ENCODE results near the gene FAM32A. TPM values are rescaled to one million over a fixed set of nuclear protein-coding genes. Genes with fewer than 3 reads are reported as not detected.
A peak's percentile ranks its signal among the peaks of the same experiment; 100 is the strongest.

Gene FAM32A
- total RNA-seq, 5 donors from 2014 or later (not counting 1 experiment from before 2014, with no cell fraction given) = 42.1 to 60.6 (median 53.3) TPM

DNA sequence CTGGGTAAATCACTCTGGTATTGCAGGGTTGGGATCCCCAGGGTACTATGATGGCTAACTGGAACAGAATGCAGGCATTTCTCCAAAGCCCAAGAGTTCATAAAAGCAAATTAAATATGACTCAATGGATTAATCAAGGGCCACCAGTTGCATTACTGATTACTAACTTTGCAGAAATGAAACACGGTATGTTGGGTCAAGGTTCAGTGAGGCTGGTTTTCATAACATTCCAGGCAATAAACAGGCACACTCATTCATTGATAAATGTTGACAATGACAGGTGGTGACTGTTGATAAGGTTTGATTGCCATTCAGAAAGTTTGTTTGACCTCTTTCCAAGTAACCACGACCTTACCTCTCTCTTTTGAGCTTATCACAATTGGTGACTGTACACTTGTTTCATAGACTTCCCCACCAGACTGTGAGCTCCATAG lies 12.0 kb downstream of the FAM32A start:
- H3K4me3 Mint-ChIP-seq = peak overlapping the region; percentile 71 to 86 (median 81)
- CTCF ChIA-PET = interaction anchor here (0.6 to 1.7 kb wide), 5 partner anchors 9 to 273 kb away, joined by 3 to 23 read pairs (median 4); partner anchors contain the start of gene FAM32A (in 1 of the 2)
- peak overlapping the region; percentile 95 to 98 for H3K27ac Mint-ChIP-seq

DNA sequence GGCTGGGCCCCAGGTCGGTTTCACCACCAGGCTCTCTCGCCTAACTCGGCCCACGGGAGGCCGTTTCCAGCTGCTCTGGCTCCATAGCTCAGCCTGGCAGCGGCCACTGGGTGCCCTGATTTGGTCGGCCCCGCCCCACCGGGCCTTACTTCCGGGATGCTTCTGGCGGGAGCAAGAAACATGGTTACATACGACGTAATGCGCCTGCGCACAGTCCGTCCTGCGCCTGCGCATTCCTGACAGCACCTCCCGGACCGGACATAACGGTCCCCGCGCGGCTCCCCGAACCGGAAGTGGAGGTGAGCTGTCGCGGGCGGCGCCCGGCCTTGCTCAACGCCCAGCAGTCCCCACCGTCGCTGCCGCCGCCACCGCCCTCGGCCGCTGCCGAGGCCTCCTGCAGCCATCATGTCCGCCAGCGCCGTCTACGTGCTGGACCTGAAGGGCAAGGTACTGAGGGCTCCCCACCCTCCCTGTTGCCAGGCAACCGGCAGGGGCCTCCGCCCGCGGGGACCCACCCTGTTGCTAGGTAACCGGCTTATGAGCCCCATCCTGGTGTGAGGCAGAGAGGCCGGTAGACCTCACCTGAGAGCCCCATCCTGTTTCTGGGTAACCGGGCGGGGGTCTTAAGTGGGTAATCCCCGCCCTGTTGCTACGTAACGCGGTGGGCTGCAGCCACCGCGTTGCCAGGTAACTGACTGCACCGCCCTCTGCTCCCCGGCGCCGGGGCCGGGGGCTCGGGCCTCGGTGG lies 12.6 kb downstream of the FAM32A start, which contains the start of gene AP1M1:
Gene AP1M1, plus strand, starts transcription at position 290 of the 748 bp plus-strand sequence. Its CDS starts 116 bp downstream, at position 406.
- ATAC-seq (replicated peaks in 1 of 4) (peak; percentile 85 to 91 (median 89)), DNase-seq (peak; percentile 94 to 100 (median 97))
- WGBS (ENCODE audit: insufficient coverage) = under 1% methylated on average over 65 of the region's 65 CpGs
- H3K27ac Mint-ChIP-seq = peak within 1 kb of the TSS; percentile 95 to 98
- peaks cover 13% of the 10 kb centered on the region for H3K36me3 Mint-ChIP-seq
- peak within 1 kb of the TSS; percentile 93 to 98 for H3K4me3 ChIP-seq (ENCODE audit: control insufficient read depth in 1 of 2, extremely low read depth in 1 of 2, low read length in 1 of 2)
- peak within 1 kb of the TSS; percentile 71 to 86 (median 81) for H3K4me3 Mint-ChIP-seq
- no peaks in the 10 kb centered on the region for H3K27me3 Mint-ChIP-seq
- H3K9me3 Mint-ChIP-seq = no peaks in the 10 kb centered on the region
- CTCF ChIA-PET = interaction anchor here (0.6 to 1.7 kb wide), 5 partner anchors 10 to 272 kb away, joined by 3 to 23 read pairs (median 4); partner anchors contain the start of gene FAM32A (in 1 of the 2)
- H3K27me3 ChIP-seq (replicated peaks in 1 of 2; ENCODE audit: control insufficient read depth in 2 of 2, extremely low read depth in 1 of 2, insufficient read depth in 2 of 2, low read length in 1 of 2) = no peaks in the 10 kb centered on the region
- H3K4me1 Mint-ChIP-seq = peaks cover 44 to 47% (median 46%) of the 10 kb centered on the region in 3 donors
- POLR2A ChIA-PET = interaction anchor here (0.6 to 2.5 kb wide), 5 partner anchors 12 to 174 kb away, joined by 3 to 8 read pairs (median 5); partner anchors contain the start of gene FAM32A (in 1 of the 2)
- H3K36me3 ChIP-seq (ENCODE audit: control insufficient read depth in 2 of 2, extremely low read depth in 1 of 2, insufficient read depth in 1 of 2, low read length in 1 of 2) = peaks cover 12 to 30% of the 10 kb centered on the region in 2 donors
- no peaks in the 10 kb centered on the region for H3K9me3 ChIP-seq
- peaks cover 19 to 45% of the 10 kb centered on the region in 2 experiments for H3K4me1 ChIP-seq (ENCODE audit: control insufficient read depth in 1 of 2, extremely low read depth in 1 of 2, insufficient read depth in 2 of 2, low read length in 2 of 2)
- H3K27ac ChIP-seq (ENCODE audit: low read length) = peak within 1 kb of the TSS; percentile 74

More for the DNA sequence above, 12.0 kb downstream of the FAM32A start:
- ATAC-seq (replicated peaks in 1 of 4) (no peak), DNase-seq (no peak)
- peak overlapping the region; percentile 93 to 98 for H3K4me3 ChIP-seq (ENCODE audit: control insufficient read depth in 1 of 2, extremely low read depth in 1 of 2, low read length in 1 of 2)
- H3K27ac ChIP-seq (ENCODE audit: low read length) = peak overlapping the region; percentile 74
- 22% methylated on average over 1 of the region's 2 CpGs for WGBS (ENCODE audit: insufficient coverage)
- H3K27me3 ChIP-seq (replicated peaks in 1 of 2; ENCODE audit: control insufficient read depth in 2 of 2, extremely low read depth in 1 of 2, insufficient read depth in 2 of 2, low read length in 1 of 2) = no peaks in the 10 kb centered on the region
- Mint-ChIP-seq H3K9me3 (no peaks in the 10 kb centered on the region), H3K36me3 (peaks cover 7% of the 10 kb centered on the region), H3K4me1 (peaks cover 38 to 41% (median 40%) of the 10 kb centered on the region in 3 donors), H3K27me3 (no peaks in the 10 kb centered on the region)
- H3K36me3 ChIP-seq (ENCODE audit: control insufficient read depth in 2 of 2, extremely low read depth in 1 of 2, insufficient read depth in 1 of 2, low read length in 1 of 2) = peaks cover 9 to 26% of the 10 kb centered on the region in 2 donors
- POLR2A ChIA-PET = interaction anchor here (0.6 to 2.5 kb wide), 5 partner anchors 11 to 175 kb away, joined by 3 to 8 read pairs (median 5); partner anchors contain the start of gene FAM32A (in 1 of the 2)
- no peaks in the 10 kb centered on the region for H3K9me3 ChIP-seq
- peaks cover 19 to 45% of the 10 kb centered on the region in 2 experiments for H3K4me1 ChIP-seq (ENCODE audit: control insufficient read depth in 1 of 2, extremely low read depth in 1 of 2, insufficient read depth in 2 of 2, low read length in 2 of 2)

- no peaks in the 10 kb centered on the region for H3K9me3 ChIP-seq
- H3K4me3 ChIP-seq (ENCODE audit: control insufficient read depth in 1 of 2, extremely low read depth in 1 of 2, low read length in 1 of 2) = peak overlapping the region; percentile 93 to 98
- ChIA-PET POLR2A (interaction anchor here in 1 of 2 donors (1.2 kb wide), 1 partner anchor 13 kb away, joined by 6 read pairs; the partner anchor contains the start of gene FAM32A), CTCF (interaction anchor here in 1 of 2 donors (1.0 to 1.7 kb wide), 3 partner anchors 10 to 184 kb away, joined by 4 to 23 read pairs (median 4); partner anchors contain the start of gene FAM32A)
- H3K36me3 ChIP-seq (ENCODE audit: control insufficient read depth in 2 of 2, extremely low read depth in 1 of 2, insufficient read depth in 1 of 2, low read length in 1 of 2) = peaks cover 15 to 34% of the 10 kb centered on the region in 2 donors
- under 1% methylated on average over 18 of the region's 18 CpGs for WGBS (ENCODE audit: insufficient coverage)
- peaks cover 14% of the 10 kb centered on the region for H3K36me3 Mint-ChIP-seq
- no peak for DNase-seq
- H3K4me1 Mint-ChIP-seq = peaks cover 47 to 50% (median 48%) of the 10 kb centered on the region in 3 donors
- no peaks in the 10 kb centered on the region for H3K9me3 Mint-ChIP-seq
- peak overlapping the region; percentile 71 for H3K27ac ChIP-seq (ENCODE audit: low read length)
- peak overlapping the region; percentile 76 to 85 for H3K27ac Mint-ChIP-seq
- no peaks in the 10 kb centered on the region for H3K27me3 Mint-ChIP-seq
- ATAC-seq (replicated peaks in 1 of 4) = no peak
- H3K4me3 Mint-ChIP-seq = peak overlapping the region; percentile 71 to 81 (median 81)
- H3K4me1 ChIP-seq (ENCODE audit: control insufficient read depth in 1 of 2, extremely low read depth in 1 of 2, insufficient read depth in 2 of 2, low read length in 2 of 2) = peaks cover 23 to 45% of the 10 kb centered on the region in 2 experiments
- H3K27me3 ChIP-seq (replicated peaks in 1 of 2; ENCODE audit: control insufficient read depth in 2 of 2, extremely low read depth in 1 of 2, insufficient read depth in 2 of 2, low read length in 1 of 2) = no peaks in the 10 kb centered on the region
Measured at GRCh38 chr19:16198370-16198651, 13.1 kb downstream of the FAM32A start.

GRCh38 chr19:16199275-16199932 lies 14.2 kb downstream of the FAM32A start:
- ChIA-PET CTCF (no interaction called here), POLR2A (no interaction called here)

DNA sequence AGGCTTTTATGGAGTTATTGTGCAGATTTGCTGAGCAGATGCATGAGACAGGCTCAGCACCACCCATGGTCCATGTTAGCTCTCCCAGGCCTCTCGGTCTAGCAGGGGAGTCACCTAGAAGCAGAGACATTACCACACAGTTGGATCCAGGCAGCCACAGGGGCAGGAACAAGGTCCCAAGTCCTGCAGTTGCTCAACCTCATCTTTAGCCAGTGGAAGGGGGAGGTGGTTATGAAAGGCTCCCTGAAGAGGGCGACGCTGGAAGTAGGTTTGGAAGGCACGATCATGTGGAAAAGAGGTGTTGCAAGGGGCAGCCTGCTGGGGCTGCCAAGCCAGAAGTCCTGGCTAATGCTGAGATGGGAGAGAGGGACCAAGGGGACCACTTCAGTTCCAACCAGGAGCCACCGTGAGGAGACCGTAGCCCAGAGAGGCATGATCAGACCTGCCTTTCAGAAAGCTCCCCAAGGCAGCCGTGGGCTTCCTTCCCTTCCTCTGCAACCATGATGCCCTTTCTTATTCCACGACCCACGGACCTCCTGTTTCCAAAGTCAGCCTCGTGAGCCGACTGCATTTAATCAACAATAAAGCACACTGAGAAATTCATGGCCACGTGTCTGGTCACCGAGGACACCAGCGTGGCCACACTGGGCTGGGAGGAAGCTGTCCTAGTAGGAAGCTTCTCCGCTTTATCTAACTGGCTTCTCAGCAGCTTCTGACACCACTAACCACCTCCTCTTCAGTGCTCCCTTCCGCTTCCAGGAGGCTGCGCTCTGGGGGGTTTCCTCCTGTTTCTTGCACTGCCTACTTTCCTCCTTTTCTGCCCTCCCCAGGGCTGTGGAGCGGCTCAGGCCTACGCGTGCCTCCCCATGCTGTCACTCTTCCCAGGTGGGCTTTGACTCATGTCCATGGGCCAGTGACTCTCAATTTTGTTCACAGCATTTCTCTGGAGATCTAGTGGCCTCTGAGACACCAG lies 15.1 kb downstream of the FAM32A start:
- Histone ChIP-seq H3K27me3 (replicated peaks in 1 of 2; ENCODE audit: control insufficient read depth in 2 of 2, extremely low read depth in 1 of 2, insufficient read depth in 2 of 2, low read length in 1 of 2) (no peaks in the 10 kb centered on the region), H3K9me3 (no peaks in the 10 kb centered on the region), H3K4me3 (ENCODE audit: control insufficient read depth in 1 of 2, extremely low read depth in 1 of 2, low read length in 1 of 2) (no peak overlapping the region), H3K36me3 (ENCODE audit: control insufficient read depth in 2 of 2, extremely low read depth in 1 of 2, insufficient read depth in 1 of 2, low read length in 1 of 2) (peaks cover 19 to 48% of the 10 kb centered on the region in 2 donors), H3K27ac (ENCODE audit: low read length) (no peak overlapping the region), H3K4me1 (ENCODE audit: control insufficient read depth in 1 of 2, extremely low read depth in 1 of 2, insufficient read depth in 2 of 2, low read length in 2 of 2) (peaks cover 27 to 45% of the 10 kb centered on the region in 2 experiments)
- Mint-ChIP-seq H3K9me3 (no peaks in the 10 kb centered on the region), H3K4me1 (peaks cover 48 to 52% (median 51%) of the 10 kb centered on the region in 3 donors), H3K27me3 (no peaks in the 10 kb centered on the region), H3K4me3 (peak overlapping the region; percentile 45 to 58 (median 46)), H3K36me3 (peaks cover 21% of the 10 kb centered on the region), H3K27ac (peak overlapping the region; percentile 61 to 71)
- ATAC-seq (replicated peaks in 1 of 4) (no peak), DNase-seq (no peak)
- ChIA-PET POLR2A (interaction anchor here in 1 of 2 donors (0.6 kb wide), 1 partner anchor 58 kb away, joined by 3 read pairs; no protein-coding TSS in a partner anchor), CTCF (no interaction called here)
- 90% methylated on average over 17 of the region's 20 CpGs for WGBS (ENCODE audit: insufficient coverage)

More at GRCh38 chr19:16199275-16199932, 14.2 kb downstream of the FAM32A start:
- Histone ChIP-seq H3K9me3 (no peaks in the 10 kb centered on the region), H3K4me3 (ENCODE audit: control insufficient read depth in 1 of 2, extremely low read depth in 1 of 2, low read length in 1 of 2) (peak overlapping the region in 1 of 2 donors; percentile 32), H3K27ac (ENCODE audit: low read length) (no peak overlapping the region), H3K36me3 (ENCODE audit: control insufficient read depth in 2 of 2, extremely low read depth in 1 of 2, insufficient read depth in 1 of 2, low read length in 1 of 2) (peaks cover 18 to 41% of the 10 kb centered on the region in 2 donors), H3K27me3 (replicated peaks in 1 of 2; ENCODE audit: control insufficient read depth in 2 of 2, extremely low read depth in 1 of 2, insufficient read depth in 2 of 2, low read length in 1 of 2) (no peaks in the 10 kb centered on the region), H3K4me1 (ENCODE audit: control insufficient read depth in 1 of 2, extremely low read depth in 1 of 2, insufficient read depth in 2 of 2, low read length in 2 of 2) (peaks cover 27 to 45% of the 10 kb centered on the region in 2 experiments)
- H3K4me3 Mint-ChIP-seq = peak overlapping the region; percentile 71 to 81 (median 81)
- H3K4me1 Mint-ChIP-seq = peaks cover 48 to 52% (median 51%) of the 10 kb centered on the region in 3 donors
- ATAC-seq (replicated peaks in 1 of 4) = no peak
- no peak for DNase-seq
- no peaks in the 10 kb centered on the region for H3K27me3 Mint-ChIP-seq
- peak overlapping the region; percentile 66 to 85 for H3K27ac Mint-ChIP-seq
- peaks cover 21% of the 10 kb centered on the region for H3K36me3 Mint-ChIP-seq
- 100% methylated on average over 2 of the region's 9 CpGs for WGBS (ENCODE audit: insufficient coverage)
- H3K9me3 Mint-ChIP-seq = no peaks in the 10 kb centered on the region
